GM19438 (cell line): ENCODE results near the gene PTF1A.
"Not testable (repeated sequence)": the region's sequence is repeated elsewhere in the genome, so short reads cannot be mapped to it uniquely, and the experiment has no call there.

ENCODE experiments used
- ATAC-seq: cut with Tn5 transposase; IDR thresholded peaks from one replicate; pipeline ENCODE4 v1.9.1; 2021; ENCODE audit warnings: low read depth; ENCODE audit not compliant: unreplicated experiment

The PTF1A gene

DNA sequence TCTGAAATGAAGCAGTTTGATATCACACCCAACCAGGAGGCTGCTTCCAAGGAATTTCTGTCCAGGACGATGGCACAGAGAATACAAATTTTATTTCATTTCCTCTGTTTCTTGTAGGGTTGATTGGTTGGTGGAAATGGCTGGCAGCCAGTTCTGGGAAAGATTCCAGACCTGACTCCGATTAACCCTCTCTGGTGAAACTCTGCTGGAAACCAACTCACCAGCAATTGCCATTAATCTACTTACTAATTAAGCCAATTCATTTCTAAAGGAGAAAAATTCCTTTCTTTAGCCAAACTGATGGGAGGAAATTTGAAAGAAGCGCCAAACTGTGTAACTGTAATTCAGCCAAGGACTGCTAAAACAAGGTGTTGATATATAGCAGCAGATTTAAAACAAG is 10.7 kb downstream of the PTF1A start:
- no peak for ATAC-seq

DNA sequence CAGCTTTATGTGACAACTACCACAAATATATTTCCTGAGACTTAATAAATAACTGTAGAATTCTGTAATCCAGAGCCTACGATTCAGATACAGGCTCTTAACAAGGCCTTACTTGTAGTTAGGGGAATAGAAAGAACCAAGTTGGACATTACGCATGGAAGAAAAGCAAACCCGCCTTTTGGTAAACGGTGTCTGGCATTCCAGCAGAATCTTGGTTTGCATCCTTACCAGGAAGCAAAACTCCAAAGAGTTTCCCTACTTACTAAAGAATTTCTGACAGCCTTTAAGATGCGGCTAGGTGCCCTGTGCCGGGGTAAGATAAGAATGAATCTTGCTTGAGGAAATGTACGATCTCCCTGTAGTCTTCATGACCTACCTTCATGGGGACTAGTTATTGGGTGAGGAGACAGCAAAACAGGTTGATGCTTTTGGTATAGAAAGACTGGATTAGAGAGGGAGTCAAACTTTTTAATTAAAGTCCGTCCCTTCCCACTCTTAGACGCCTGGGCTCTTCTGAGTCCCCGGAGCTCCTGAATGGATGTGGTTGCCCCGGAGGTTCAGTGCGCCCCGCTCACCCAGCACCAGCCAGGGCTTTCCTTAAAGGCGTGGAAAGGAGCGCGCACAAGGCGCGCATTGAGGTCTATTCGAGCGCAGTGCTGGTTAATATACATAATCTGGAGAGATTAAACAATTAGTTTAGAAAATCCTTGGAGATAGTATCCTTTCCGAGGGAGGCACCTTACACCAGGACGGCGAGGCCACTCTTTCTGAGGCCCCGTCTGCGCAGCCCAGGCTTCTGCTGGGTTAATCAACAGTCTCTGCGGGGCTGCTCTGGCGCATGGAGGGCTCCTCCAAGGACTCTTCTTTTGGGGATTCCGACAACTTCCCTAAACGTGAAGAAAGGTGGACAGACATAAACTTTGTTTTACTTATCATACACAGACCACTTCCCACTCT is 11.5 kb downstream of the PTF1A start:
- no peak for ATAC-seq

DNA sequence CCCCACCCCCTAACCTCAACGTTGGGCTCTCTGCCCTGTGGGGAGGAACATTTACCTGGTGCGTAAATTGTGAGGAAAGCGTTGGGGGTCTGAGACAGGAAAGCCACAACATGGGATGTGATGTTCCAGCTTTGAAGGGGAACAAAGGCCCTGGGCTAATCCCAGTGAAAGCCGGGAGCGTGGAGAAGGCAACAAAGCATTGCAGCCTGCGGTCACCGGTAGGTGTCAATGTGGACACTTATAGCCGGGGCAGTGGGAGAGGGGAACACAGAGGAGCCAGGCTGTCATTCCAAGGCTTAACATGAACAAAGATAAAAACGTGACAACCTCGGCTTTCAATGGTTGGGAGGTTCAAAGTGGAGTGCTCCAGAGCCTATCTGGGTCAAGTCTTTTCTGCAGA is 12.7 kb downstream of the PTF1A start:
- no peak for ATAC-seq

DNA sequence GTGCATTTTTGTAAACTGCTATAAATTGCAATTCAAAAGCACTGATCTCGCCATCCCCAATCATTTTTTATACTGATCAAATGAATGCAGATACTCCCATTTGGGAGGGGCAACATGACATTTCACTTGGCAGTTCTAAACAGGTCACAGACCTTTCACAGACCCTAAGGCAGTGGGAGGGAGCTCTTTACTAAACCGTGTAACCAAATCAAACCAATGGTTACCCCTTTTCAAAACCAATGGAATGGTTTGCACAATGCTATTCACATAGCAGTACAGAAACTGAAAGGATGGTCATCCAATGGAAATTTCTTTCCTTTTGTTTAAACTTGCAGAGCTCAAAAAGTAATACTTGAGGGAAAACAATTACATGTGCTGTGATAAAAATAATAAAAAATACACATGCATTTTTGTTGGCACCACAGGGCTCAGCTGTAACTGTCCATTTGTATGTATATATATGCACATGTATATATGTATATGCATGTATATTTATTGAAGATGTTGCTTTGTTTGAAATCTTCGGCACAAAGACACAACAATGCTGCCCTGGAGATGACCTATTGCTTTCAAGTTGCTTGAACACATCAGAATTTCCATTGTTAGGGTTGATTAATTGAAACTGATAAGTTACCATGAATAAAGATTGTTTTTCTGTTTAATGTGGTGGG is 14.0 kb downstream of the PTF1A start:
- no peak for ATAC-seq

DNA sequence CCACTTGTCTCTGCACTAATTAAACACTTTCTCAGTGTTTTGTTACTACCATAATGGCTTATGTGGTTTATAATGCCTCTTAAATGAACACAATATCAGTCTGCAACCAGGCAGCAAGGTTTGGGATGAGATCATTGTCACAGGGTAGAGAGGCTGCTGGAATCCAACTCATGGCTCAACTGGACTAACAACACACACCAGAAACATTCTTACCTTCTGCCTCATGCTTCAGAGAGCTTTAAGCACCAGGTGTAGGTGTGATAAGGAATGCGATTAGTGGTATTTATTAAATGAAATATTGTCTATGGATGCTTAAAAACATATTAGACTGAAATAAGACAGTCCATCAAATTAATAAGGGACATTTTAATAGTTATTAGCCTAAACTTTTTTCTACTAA is 25.4 kb downstream of the PTF1A start:
- ATAC-seq, result no peak

- ATAC-seq, result no peak
Measured at GRCh38 chr10:23230582-23230981, 38.5 kb downstream of the PTF1A start.

DNA sequence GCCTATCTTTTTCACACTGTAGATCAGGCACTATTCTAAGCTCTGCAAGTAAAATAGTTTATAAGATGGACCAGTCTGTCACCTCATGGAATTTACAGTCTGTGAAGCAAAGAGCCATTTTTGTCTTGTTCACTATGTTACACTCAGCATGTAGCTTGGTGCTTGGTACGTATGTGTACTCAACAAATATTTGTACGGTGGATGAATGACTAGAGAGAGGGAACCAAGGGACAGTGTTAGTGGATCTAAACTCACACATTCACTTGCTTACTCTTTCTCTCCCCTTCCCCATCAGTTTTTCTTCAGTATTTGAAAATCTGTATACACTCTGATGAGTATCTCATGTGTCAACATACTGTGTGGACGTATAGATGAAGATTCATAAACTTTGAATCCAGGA is 45.9 kb downstream of the PTF1A start:
- ATAC-seq, result no peak

GRCh38 chr10:23241779-23242178 is 49.7 kb downstream of the PTF1A start:
- ATAC-seq, result not testable (repeated sequence)
